Suprapubic skin (tissue), 3 donors: ENCODE data around the gene UBE2E2.

Experiments
- CTCF ChIP-seq, 2 donors: fragments of 200-600 bp in 1 of 2; fragments of 450-650 bp in 1 of 2; sonication (generic) in 1 of 2; IDR thresholded peaks; one replicate each; pipeline ENCODE4 v1.5.1; 2016 to 2019; ENCODE audit warnings: antibody characterized with exemption in 2 of 2, mild to moderate bottlenecking in 1 of 2, moderate library complexity in 1 of 2
- POLR2AphosphoS5 ChIP-seq, 3 donors: sonication (generic); formaldehyde crosslinking; IDR thresholded peaks; one replicate each; pipeline ENCODE4 v1.6.1; 2017; ENCODE audit warnings: antibody characterized with exemption in 3 of 3

DNA sequence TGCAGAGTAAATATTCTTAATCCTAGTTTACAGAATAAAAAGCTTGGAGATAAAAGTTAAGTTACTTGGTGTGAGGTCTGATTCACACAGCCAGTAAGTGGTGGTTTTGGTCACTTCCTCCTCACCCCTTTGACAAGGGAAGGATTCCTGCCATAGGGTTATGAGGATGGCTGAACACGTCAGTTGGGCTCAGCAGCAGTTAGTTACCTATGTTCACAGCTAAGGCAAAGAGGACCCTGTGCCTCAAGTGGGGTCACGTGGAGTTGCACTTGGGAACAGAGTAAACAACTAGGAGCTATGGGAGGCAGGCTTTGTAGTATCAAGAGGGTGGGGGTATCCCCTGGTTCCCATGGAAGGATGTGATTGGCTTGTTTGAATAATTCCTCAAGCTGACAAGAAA lies 232.2 kb downstream of the UBE2E2 start:
- TF ChIP-seq POLR2AphosphoS5 (IDR thresholded peaks at IDR 0.05) (no peak), CTCF (IDR thresholded peaks at IDR 0.05) (no peak)
